GM12872 (cell line): ENCODE measurements around the gene MMP21.

ENCODE experiments used
- CTCF ChIP-seq: IDR thresholded peaks from 3 replicates; pipeline ENCODE4 v1.5.1; 2011; ENCODE audit warnings: low read depth, mild to moderate bottlenecking, low read length, moderate library complexity; ENCODE audit not compliant: insufficient read depth

Gene MMP21

GRCh38 chr10:125721035-125721434 lies 54.6 kb downstream of the MMP21 start:
- TF ChIP-seq CTCF = no peak

- TF ChIP-seq CTCF = no peak
Observed at GRCh38 chr10:125720002-125720382, 55.6 kb downstream of the MMP21 start.

DNA sequence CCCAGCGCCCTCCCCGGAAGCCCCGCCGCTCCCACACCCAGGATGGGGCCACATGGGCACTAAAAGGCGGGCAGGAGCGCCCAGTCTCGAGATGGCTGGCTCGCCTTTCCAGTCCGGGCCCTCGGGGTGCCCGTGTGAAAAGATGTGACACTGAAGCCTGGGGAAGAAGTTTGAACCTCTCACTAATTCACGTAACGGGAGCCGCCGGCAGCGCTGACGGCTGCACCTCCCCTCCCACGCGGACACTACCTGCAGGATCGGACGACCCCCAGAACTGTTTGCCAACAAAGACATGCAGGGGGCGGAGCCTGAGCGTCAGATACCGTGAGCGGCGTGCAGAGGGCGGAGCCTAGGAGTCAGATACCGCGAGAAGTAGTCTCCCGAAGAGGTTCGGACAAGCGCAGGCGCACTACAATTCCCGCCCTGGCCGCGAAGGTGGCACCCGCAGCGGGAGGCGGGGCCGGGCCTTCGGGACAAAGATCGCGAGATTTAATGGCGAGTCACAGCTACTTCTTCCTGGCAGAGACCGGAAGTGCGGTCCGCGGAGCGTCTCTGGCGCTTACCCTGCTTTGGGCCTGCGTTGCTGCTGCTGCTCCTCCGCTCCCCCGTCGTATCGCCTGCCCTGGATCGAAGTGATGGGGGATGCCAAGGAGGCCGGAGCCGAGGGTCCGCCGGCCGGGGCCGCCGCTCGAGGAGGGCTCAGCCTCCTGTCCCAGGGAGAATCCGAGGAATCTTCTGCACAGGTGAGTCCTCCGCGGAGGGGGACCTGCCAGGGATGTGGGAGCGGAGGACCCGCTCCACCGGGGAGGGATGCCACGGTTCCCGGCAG lies 56.2 kb downstream of the MMP21 start, which contains the start of gene EDRF1:
EDRF1 (plus strand) TSS at position 537 of the 829 bp plus-strand sequence; CDS start at position 636, 99 bp downstream.
- no peak for TF ChIP-seq CTCF
